Measurements from ENCODE around the gene FBL.
A peak's percentile ranks its signal among the peaks of the same experiment; 100 is the strongest.

FBL gene

DNA sequence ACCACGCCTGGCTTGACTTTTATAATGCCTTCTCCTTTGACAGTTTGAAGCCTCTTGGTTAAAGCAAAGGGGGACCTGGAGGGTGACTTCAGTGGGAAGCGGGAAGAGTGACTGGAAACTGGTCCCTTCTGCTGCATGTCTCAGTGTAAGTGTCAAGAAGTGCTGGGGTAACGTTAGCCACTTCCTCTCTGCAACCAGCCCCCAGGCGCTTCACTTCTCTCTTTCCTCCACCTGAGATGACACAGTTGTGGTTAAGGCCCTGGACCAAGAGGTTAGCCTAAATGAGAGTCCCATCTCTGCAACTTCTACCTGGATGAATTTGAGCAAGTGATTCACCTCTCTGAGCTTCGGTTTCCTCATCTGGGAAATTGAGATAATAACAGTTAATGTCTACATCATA lies 51.2 kb downstream of the FBL start:
- Histone ChIP-seq H3K9me3 (ENCODE audit: control insufficient read depth, insufficient read depth, low read length) (no peaks in the 10 kb centered on the region), H3K36me3 (ENCODE audit: control insufficient read depth, insufficient read depth, low read length) (no peaks in the 10 kb centered on the region), H3K4me3 (ENCODE audit: low read depth, low read length) (no peak overlapping the region), H3K4me1 (ENCODE audit: control insufficient read depth, insufficient read depth, low read length) (peaks cover 6% of the 10 kb centered on the region), H3K9ac (ENCODE audit: low read depth, low read length) (no peak overlapping the region), H3K27me3 (ENCODE audit: control insufficient read depth, insufficient read depth, low read length) (no peaks in the 10 kb centered on the region)

DNA sequence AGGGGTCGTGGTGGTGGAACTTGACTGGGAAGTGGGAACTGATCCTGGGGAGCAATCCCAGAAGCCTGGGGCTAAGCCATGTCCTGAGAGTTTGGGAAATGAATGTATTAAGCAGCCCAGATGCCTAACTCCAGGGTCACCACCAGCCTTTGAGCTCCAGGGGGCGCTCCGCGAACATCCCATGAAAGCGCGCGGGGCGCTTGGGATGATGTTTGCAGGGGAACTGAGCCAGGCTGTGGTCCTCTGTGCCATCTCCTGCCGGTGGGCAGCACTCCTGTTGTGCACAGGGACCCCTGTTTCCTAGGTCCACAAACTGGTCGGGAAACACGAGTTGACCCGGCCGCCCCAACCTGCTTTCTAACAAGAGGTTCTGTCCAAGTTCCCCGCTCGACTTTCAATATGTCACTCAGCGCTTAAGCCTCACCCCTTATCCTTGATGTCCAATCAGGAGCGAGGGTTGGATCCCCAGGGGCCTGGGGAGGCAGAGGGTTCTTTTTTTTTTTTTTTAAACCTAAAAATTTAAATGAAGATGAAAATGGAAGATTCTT lies 53.1 kb downstream of the FBL start:
- no peaks in the 10 kb centered on the region for H3K36me3 ChIP-seq (ENCODE audit: control insufficient read depth, insufficient read depth, low read length)
- no peaks in the 10 kb centered on the region for H3K9me3 ChIP-seq (ENCODE audit: control insufficient read depth, insufficient read depth, low read length)
- no peak overlapping the region for H3K9ac ChIP-seq (ENCODE audit: low read depth, low read length)
- H3K4me1 ChIP-seq (ENCODE audit: control insufficient read depth, insufficient read depth, low read length) = peaks cover 6% of the 10 kb centered on the region
- H3K27me3 ChIP-seq (ENCODE audit: control insufficient read depth, insufficient read depth, low read length) = no peaks in the 10 kb centered on the region
- H3K4me3 ChIP-seq (ENCODE audit: low read depth, low read length) = peak overlapping the region; percentile 77

DNA sequence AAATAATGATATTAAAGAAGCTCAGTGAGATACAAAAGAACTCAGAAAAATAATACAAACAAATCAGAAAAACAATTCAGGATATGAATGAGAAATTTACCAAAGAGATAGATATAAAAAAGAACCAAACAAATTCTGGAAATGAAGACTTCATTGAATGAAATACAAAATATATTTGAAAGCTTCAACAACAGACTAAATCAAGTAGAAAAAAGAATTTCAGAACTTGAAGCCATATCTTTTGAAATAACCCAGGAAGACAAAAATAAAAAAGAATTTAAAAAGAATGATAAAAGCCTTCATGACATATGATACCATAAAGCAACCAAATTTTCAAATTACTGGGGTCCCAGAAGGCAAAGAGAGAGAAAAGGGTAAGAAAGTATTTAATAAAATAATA lies 57.9 kb downstream of the FBL start:
- Histone ChIP-seq H3K9ac (ENCODE audit: low read depth, low read length) (no peak overlapping the region), H3K36me3 (ENCODE audit: control insufficient read depth, insufficient read depth, low read length) (no peaks in the 10 kb centered on the region), H3K4me1 (ENCODE audit: control insufficient read depth, insufficient read depth, low read length) (peaks cover 2% of the 10 kb centered on the region), H3K4me3 (ENCODE audit: low read depth, low read length) (no peak overlapping the region), H3K27me3 (ENCODE audit: control insufficient read depth, insufficient read depth, low read length) (no peaks in the 10 kb centered on the region), H3K9me3 (ENCODE audit: control insufficient read depth, insufficient read depth, low read length) (no peaks in the 10 kb centered on the region)
